Measurements from ENCODE around the gene CCN6.

DNA sequence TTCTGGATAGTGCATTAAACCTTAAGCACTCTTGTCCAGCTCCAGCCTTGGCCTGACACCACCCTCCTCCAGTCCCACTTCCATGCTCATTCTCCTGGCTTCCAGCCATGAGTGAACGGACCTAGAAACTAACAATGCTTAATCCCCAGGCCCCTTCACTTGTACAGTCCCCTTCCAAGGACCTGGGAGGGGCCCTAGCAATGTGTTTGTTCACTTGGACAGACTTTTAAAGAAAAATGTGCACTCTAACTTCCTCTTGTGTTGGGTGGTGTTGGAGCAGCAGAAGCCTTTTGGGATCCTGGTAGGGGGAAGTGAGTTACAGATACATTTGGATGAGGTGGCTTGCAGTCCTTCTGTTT is 48.9 kb upstream of the CCN6 start:
- no peak for TF ChIP-seq POLR2AphosphoS5 (IDR thresholded peaks at IDR 0.05)
- TF ChIP-seq, protein P1, sequence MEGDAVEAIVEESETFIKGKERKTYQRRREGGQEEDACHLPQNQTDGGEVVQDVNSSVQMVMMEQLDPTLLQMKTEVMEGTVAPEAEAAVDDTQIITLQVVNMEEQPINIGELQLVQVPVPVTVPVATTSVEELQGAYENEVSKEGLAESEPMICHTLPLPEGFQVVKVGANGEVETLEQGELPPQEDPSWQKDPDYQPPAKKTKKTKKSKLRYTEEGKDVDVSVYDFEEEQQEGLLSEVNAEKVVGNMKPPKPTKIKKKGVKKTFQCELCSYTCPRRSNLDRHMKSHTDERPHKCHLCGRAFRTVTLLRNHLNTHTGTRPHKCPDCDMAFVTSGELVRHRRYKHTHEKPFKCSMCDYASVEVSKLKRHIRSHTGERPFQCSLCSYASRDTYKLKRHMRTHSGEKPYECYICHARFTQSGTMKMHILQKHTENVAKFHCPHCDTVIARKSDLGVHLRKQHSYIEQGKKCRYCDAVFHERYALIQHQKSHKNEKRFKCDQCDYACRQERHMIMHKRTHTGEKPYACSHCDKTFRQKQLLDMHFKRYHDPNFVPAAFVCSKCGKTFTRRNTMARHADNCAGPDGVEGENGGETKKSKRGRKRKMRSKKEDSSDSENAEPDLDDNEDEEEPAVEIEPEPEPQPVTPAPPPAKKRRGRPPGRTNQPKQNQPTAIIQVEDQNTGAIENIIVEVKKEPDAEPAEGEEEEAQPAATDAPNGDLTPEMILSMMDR (IDR thresholded peaks at IDR 0.05): no peak
